HG02938 (cell line): ENCODE results near the gene CCDC7.
"Not testable (repeated sequence)": the region's sequence is repeated elsewhere in the genome, so short reads cannot be mapped to it uniquely, and the experiment has no call there.

Source experiments
- ATAC-seq: cut with Tn5 transposase; IDR thresholded peaks from one replicate; pipeline ENCODE4 v1.9.1; 2021; ENCODE audit warnings: mild to moderate bottlenecking, moderate library complexity; ENCODE audit not compliant: unreplicated experiment

CCDC7 gene

DNA sequence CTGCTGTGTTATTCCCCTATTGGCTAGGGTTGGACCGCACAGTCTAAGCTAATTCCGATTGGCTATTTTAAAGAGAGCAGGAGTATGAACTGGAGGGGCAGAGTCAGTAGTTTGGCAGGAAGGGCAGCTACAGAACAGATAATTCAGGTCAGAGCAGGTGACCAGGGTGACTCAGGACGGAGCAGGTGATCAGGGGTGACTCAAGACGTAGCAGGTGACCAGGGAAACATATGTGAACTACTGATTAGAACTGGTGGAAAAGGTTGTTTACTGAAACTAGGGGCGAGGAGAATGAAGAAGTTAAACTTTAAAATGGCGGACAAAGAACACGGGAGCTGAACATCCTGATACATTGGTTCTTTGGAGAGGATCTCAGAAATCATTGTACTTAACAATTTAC lies 102.3 kb downstream of the CCDC7 start:
- no peak for ATAC-seq

DNA sequence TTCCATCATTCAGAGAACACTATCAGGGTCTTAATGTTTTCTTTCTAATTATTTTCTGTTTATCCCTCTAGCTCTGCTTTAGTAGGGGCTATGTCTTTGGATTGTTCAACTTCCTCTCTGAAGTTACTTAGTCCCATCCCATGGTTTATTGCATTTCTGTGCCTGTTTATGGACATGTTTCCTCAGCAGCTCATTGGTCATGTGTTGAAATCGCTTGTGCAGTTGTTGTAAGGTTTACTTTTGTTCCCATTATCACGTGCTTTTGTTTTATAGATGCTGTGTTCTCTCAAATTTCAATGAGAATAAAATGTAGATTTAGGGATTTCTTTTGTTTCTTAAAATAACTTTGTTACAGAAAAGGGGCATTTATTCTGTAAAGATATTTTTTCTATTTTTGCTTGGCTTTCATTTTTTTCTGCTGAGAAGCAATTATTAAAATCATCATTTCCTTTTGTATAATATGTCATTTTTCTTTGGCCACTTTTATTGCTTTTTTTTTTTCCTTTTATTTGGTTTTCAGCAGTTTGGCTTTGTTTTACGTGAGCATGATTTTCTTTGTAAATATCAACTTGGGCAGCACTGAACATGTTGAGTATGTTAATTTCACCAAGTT lies 110.9 kb downstream of the CCDC7 start:
- ATAC-seq: no peak

DNA sequence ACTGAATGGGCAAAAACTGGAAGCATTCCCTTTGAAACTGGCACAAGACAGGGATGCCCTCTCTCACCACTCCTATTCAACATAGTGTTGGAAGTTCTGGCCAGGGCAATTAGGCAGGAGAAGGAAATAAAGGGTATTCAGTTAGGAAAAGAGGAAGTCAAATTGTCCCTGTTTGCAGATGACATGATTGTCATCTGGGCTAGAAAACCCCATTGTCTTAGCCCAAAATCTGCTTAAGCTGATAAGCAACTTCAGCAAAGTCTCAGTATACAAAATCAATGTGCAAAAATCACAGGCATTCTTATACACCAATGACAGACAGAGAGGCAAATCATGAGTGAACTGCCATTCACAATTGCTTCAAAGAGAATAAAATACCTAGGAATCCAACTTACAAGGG lies 116.8 kb downstream of the CCDC7 start:
- ATAC-seq: not testable (repeated sequence)

DNA sequence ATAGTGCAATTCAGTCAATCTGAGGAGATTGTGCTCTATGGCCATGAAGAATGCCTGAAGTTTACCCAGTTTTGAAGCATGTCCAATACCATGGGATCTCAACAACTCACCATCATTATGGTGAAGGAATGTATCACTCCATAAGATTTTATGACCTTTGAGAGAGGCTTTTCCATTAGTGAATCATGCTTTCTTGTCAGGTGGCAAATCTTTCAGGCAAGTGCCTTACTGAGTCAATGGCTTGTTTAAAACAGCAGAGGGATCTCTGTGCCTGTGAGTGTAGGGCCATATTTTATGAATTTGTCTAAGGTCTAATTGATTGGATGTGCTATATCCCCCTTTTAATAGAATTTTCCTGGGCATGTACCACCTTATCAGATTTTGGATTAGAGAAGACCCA lies 131.5 kb downstream of the CCDC7 start:
- ATAC-seq: no peak

DNA sequence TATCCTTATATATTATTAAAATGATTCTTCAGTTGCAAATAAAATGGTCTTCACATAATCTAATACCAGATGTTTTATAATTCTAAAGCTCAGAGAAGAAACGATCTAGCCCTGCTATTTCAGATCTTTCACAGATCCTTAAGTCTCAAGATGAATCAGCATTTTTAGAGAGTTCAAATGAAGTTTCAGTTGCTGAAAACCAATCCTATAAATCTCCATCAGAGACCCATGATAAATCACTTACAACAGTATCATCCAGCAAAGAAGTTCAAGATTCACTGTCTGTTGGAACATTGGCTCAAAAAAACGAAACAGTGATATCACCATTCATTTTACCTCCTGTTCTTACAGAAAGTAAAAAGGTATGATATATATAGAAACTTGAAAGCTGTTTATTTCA lies 137.0 kb downstream of the CCDC7 start:
- no peak for ATAC-seq

DNA sequence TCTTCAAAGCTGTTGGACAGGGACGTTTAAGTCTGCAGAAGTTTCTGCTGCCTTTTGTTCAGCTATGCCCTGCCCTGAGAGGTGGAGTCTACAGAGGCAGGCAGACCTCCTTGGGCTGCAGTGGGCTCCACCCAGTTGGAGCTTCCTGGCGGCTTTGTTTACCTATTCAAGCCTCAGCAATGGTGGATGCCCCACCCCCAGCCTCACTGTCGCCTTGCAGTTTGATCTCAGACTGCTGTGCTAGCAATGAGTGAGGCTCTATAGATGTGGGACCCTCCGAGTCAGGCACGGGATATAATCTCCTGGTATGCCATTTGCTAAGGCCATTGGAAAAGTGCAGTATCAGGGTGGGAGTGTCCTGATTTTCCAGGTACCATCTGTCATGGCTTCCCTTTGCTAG lies 152.1 kb downstream of the CCDC7 start:
- ATAC-seq: not testable (repeated sequence)

DNA sequence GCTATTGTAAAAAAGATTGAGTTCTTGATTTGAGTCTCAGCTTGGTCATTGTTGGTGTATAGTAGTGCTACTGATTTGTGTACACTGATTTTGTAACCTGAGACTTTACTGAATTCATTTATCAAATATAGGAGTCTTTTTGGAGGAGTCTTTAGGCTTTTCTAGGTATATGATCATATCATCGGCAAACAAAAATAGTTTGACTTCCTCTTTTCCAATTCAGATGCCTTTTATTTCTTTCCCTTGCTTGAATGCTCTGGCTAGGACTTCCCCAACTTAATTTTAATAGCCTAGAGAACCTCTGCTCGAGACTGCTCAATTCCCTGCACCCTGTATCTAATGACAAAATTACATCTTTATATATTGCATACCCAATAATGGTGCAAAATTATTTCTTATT lies 154.4 kb downstream of the CCDC7 start:
- no peak for ATAC-seq

DNA sequence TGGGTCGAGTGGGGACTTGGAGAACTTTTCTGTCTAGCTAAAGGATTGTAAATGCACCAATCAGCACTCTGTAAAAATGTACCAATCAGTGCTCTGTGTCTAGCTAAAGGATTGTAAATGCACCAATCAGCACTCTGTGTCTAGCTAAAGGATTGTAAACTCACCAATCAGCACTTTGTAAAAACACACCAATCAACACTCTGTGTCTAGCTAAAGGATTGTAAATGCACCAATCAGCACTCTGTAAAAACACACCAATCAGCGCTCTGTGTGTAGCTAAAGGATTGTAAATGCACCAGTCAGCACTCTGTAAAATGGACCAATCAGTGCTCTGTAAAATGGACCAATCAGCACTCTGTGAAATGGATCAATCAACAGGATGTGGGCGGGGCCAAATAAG lies 155.6 kb downstream of the CCDC7 start:
- ATAC-seq: not testable (repeated sequence)

DNA sequence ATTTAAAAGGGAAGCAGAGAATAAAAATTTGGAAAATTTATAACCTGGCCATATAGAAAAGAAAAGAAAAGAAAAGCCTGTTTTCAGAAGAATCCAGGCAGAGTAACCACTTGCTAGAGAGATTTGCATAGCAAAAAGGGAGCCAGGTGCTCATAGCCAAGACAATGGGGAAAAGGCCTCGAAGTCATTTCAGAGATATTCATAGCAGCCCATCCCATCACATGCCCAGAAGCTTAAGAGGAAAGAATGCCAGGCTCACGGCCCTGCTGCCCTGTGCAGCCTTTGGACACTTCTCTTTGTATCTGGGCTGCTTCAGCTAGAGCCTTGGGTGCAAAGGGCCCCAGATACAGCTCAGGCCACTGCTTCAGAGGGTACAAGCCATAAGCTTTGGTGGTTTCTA lies 159.8 kb downstream of the CCDC7 start:
- no peak for ATAC-seq

DNA sequence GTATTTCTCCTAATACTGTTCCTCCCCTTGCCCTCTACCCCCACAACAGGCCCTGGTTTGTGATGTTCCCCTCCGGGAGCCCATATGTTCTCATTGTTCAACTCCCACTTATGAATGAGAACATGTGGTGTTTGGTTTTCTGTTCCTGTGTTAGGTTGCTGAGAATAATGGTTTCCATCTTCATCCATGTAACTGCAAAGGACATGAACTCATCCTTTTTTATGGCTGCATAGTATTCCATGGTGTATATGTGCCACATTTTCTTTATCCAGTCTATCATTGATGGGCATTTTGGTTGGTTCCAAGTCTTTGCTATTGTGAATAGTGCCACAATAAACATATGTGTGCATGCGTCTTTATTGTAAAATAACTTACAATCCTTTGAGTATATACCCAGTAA lies 164.6 kb downstream of the CCDC7 start:
- ATAC-seq: not testable (repeated sequence)

DNA sequence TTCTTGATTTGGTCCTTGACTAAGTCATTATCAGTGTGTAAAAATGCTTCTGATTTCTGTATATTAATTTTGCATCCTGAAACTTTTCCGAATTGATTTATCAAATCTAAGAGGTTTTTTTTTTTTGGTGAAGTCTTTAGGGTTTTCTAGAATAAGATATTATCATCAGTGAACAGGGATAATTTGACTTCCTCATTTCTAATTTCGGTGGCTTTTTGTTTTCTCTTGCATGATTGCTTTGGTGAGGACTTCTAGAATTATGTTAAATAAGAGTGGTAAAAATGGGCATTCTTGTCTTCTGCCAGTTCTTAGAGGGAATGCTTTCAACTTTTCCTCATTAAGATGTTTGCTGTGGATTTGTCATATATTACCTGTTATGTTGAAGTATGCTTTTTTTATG lies 170.5 kb downstream of the CCDC7 start:
- ATAC-seq: no peak

DNA sequence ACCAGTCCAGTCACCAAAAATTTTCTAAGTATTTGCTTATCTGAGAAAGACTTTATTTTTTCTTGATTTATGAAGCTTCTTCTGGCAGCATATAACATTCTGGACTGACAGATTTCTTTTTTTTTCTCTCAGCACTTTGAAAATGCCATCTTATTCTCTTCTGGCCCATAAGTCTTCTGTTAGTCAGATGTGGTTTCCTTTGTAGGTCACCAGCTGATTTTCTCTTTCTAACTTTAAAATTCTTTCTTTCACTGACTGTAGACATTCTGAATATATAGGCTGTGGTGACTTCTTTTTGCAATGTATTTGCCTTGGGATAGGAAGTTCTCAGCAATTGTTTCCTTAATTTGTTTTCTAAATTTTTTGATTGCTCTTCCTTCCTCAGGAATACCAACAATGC lies 172.5 kb downstream of the CCDC7 start:
- ATAC-seq: no peak

DNA sequence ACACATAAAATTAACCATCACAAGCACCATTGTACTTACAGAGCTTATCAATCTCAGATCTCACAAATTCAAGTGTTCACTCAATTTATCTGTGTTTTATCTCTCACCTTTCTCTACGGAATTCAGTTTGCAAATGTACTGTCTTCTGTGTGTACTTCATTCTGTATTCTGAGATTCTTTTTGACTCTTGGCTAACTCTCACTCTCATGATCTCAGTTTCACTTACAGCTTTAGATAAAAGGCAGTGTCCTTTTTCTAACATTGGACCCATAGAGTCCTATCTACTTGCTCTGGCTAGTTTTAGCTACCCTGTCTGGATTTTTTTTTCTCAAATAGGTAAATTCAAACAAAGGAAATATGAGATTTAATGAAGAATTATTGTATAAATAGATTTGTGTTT lies 176.0 kb downstream of the CCDC7 start:
- ATAC-seq: no peak

DNA sequence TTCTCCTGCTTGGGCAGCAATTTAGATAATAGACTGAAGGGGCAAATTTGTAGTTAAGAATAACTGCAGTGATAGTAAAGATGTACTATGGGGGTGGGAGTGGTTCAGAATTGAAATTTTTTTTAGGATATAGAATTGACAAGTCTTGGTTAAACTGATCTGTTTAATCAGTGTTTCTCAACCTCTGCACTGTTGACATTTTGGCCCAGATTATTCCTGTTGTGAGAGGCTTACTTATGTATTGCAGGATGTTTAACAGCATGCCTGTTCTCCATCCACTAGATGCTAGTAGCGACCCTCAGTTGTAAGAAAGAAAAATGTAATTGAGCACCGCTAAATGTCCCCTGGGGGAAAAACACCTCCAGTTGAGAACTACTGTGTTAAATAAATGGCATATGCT lies 176.5 kb downstream of the CCDC7 start:
- ATAC-seq: no peak

DNA sequence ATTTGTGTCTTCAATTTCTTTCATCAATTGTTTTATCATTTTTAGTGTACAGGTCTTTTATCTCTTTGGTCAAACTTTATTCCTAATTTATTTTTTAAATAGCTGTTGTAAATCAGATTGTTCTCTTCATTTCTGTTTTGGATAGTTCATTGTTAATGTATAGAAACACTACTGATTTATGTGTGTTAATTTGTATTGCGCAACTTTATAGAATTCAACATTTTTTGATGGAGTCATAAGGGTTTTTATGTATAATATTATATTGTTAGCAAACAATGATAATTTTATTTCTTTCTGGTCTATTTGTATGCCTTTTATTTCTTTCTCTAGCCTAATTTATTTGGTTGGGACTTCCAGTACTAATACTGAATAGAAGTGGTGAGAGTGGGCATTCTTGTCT lies 181.2 kb downstream of the CCDC7 start:
- no peak for ATAC-seq

DNA sequence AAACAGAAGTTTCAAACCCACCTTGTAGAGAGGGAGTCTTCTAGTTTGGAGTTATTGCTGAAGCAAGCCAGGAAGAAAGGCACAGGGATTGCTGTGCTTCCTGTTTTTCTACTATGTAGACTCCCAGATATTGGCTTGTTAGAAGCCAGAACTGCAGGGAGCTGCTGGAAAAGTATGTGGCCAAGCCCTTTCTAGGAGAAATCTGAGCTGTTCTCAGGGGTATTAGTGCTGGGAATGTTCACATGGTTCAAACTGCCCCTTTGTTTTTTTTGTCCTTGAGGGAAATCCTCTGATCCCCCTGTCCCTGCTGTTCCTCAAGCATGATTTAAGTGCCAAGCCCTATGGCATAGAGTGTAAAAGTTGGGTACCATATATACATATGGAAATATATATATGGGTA lies 184.0 kb downstream of the CCDC7 start:
- no peak for ATAC-seq

DNA sequence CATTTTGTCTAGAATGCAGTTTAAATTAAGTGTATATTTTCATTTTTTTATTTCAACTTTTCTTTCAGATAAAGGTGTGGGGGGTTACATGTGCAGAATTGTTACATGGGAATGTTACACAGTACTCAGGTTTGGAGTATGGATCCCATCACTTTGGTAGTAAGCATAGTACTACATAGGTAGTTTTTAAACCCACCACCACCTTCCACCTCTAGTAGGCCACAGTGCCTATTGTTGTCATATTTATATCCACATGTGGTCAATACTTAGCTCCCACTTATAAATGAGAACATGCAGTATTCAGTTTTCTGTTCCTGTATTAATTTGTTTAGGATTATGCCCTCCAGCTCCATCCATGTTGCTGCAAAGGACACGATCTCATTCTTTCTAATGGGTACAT lies 200.6 kb downstream of the CCDC7 start:
- ATAC-seq: no peak

DNA sequence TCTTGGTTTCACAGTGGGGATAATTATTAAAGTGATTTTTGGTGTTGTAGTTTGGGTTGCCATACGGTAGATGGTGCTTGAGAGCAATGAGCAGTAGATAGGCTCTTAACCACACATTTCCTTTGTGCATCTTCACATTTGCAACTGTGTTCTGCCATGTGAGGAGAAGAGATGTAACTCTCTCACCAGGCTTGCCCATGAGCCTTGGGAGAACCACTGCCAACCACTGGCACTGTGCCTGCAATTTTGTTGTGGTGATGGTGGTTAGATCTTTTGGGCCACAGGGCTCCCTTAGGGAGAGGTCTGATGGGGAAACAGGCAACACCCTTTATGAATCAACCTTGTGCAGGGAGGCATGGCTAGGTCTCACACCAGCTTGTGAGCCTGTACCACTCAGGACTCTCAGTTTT lies 204.3 kb downstream of the CCDC7 start:
- ATAC-seq: peak; percentile 54

DNA sequence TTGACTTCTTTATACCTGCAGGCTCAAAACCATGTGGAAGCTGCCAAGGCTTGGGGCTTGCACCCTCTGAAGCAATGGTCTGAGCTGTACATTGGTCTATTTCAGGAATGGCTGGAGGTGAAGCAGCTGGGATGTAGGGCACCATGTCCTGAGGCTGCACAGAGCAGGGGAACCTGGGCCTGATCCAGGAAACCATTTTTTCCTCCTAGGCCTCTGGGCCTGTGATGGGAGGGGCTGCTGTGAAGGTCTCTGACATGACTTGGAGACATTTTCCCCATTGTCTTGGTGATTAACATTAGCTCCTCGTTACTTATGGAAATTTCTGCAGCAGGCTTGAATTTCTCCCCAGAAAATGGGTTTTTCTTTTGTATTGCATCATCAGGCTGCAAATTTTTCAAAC lies 211.5 kb downstream of the CCDC7 start:
- ATAC-seq: not testable (repeated sequence)

DNA sequence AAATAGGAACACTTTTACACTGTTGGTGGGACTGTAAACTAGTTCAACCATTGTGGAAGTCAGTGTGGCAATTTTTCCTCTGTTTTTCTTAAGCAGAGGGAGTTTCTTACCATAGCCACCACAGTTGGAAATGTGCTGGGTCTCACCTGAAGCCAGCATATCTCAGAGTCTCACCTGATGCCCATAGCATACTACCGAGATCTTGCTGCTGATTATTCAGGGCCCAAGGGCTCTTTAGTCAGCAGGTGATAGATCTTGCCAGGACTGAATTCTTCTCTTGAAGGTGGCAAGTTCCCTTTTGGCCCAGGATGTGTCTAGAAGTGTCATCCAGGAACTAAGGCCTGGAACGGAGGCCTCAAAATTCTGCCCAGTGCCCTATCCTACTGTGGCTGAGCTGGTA lies 215.4 kb downstream of the CCDC7 start:
- no peak for ATAC-seq

DNA sequence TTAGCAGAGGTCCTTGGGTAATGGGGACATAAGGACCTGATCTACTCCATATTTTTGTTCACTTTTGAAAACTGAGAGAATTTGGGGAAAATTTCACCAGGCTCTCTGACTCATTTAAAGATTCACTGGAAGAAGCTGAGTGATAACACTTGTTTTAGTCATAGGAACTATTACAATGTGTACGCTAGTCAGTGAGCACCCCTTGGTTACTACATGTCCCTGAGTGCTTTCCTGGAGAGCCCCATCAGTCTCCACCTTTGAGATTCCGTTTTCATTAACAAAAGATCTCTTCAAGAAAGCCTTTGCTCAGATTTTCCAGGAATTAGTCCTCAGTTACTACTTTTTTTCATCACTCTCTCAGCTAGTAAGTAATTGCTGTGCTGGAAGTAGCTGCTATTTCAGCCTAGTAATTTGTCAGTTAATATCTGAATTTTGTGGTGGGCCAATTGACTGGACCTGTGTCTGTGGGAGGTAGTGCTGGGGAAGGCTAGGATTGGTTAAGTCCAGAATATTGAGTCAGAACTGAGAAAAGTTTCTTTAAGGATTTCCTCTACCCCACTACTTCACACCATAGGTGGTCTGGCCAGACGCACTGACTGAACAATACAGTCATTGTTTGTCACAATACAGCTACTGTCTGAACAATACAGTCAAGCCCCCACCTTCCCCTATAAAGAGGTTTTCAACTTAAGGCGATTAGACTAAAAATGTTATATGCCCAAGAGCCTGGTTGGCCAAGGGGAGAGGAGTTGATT lies 235.0 kb downstream of the CCDC7 start:
- ATAC-seq: no peak

DNA sequence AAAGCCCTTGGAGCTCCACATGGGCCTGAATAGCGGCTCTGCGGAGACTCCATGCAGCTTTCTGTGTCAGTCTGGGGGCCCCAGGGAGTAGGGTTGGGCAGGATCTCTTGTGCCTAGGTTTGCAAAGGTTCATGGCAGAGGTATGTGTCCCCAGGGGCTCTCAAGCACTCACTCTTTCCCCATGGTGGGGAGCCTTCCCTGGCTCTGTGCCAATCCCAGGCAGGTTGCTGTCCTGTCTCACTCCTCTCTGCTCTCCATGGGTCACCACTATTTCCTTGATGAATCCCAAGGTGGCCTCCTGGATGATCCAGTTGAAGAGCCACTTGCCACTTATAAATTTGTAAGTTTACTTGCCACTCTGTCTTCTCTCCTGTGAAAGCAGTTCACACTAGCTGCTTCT lies 238.4 kb downstream of the CCDC7 start:
- ATAC-seq: no peak

DNA sequence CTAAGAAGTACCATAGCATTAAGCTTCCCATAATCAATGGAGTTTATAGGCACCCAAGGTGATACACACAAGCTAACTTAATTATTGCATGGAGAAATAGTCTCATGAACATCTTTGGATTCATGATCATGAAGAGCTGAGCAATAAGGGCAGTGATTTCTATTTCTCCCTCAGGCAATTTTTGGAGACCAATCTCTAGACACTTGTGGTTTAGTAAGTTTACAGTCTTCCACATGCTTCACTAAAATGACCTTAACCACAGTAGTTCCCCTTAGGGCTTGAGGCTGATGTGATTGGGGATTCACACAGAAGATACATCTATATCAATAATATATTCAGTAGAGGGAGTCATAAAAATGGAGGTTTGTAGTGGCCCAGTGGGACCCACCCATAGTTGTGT lies 241.2 kb downstream of the CCDC7 start:
- no peak for ATAC-seq
